ENCODE results near the gene ARFGAP1.

ARFGAP1 gene

GRCh38 chr20:63276956-63277355 lies 4.3 kb downstream of the ARFGAP1 start:
- no peak overlapping the region for H3K27ac ChIP-seq (ENCODE audit: low read depth, low read length)
- H3K79me2 ChIP-seq (ENCODE audit: control insufficient read depth, low read length) = peaks cover 46% of the 10 kb centered on the region
- H3K9me3 ChIP-seq (ENCODE audit: control insufficient read depth, insufficient read depth, low read length) = no peaks in the 10 kb centered on the region
- H4K20me1 ChIP-seq (ENCODE audit: control insufficient read depth, insufficient read depth, low read depth, low read length) = peaks cover 12% of the 10 kb centered on the region
- H3K4me3 ChIP-seq (ENCODE audit: low read length) = no peak overlapping the region
- no peaks in the 10 kb centered on the region for H3F3A ChIP-seq (ENCODE audit: control insufficient read depth, insufficient read depth)
- TF ChIP-seq CTCF (IDR thresholded peaks at IDR 0.05; ENCODE audit: low read depth, low read length, poor library complexity, severe bottlenecking) (no peak), EZH2phosphoT487 (IDR thresholded peaks at IDR 0.05; ENCODE audit: borderline replicate concordance, low read length) (no peak)
- peaks cover 37% of the 10 kb centered on the region for H3K36me3 ChIP-seq (ENCODE audit: control insufficient read depth, low read length)
- H3K4me2 ChIP-seq (ENCODE audit: low read length) = no peak overlapping the region
- H3K9me2 ChIP-seq (replicated peaks; ENCODE audit: control insufficient read depth, low read length) = no peaks in the 10 kb centered on the region
- H3K4me1 ChIP-seq (ENCODE audit: control insufficient read depth, low read length) = peaks cover 8% of the 10 kb centered on the region
- H3K27me3 ChIP-seq (ENCODE audit: control insufficient read depth, low read length) = no peaks in the 10 kb centered on the region

- peaks cover 7% of the 10 kb centered on the region for H3K4me1 ChIP-seq (ENCODE audit: control insufficient read depth, low read length)
- no peak overlapping the region for H3K27ac ChIP-seq (ENCODE audit: low read depth, low read length)
- peaks cover 12% of the 10 kb centered on the region for H4K20me1 ChIP-seq (ENCODE audit: control insufficient read depth, insufficient read depth, low read depth, low read length)
- no peak overlapping the region for H3K4me3 ChIP-seq (ENCODE audit: low read length)
- no peak for TF ChIP-seq EZH2phosphoT487 (IDR thresholded peaks at IDR 0.05; ENCODE audit: borderline replicate concordance, low read length)
- TF ChIP-seq CTCF (IDR thresholded peaks at IDR 0.05; ENCODE audit: low read depth, low read length, poor library complexity, severe bottlenecking) = no peak
- peaks cover 37% of the 10 kb centered on the region for H3K36me3 ChIP-seq (ENCODE audit: control insufficient read depth, low read length)
- no peaks in the 10 kb centered on the region for H3K9me3 ChIP-seq (ENCODE audit: control insufficient read depth, insufficient read depth, low read length)
- no peak overlapping the region for H3K4me2 ChIP-seq (ENCODE audit: low read length)
- no peaks in the 10 kb centered on the region for H3K9me2 ChIP-seq (replicated peaks; ENCODE audit: control insufficient read depth, low read length)
- peaks cover 45% of the 10 kb centered on the region for H3K79me2 ChIP-seq (ENCODE audit: control insufficient read depth, low read length)
- H3K27me3 ChIP-seq (ENCODE audit: control insufficient read depth, low read length) = no peaks in the 10 kb centered on the region
- no peaks in the 10 kb centered on the region for H3F3A ChIP-seq (ENCODE audit: control insufficient read depth, insufficient read depth)
Measured at GRCh38 chr20:63277466-63278272, 5.1 kb downstream of the ARFGAP1 start.

DNA sequence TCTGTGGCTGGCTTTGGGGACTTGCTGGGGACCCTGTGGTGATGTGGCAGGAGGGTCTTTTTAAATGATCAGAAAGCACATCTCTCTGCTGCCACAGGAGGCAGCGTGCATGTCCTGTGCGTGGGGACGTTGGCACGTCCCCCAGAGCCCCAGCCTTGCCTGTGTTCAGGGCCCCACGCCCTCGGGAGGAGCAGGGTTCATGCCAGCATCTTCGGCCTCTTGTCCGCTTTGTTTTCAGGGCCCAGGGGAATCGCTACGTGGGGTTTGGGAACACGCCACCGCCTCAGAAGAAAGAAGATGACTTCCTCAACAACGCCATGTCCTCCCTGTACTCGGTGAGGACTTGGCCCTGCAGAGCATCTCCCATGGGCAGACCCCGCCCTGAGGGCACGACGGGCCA lies 6.0 kb downstream of the ARFGAP1 start:
- peaks cover 35% of the 10 kb centered on the region for H3K79me2 ChIP-seq (ENCODE audit: control insufficient read depth, low read length)
- peaks cover 44% of the 10 kb centered on the region for H3K36me3 ChIP-seq (ENCODE audit: control insufficient read depth, low read length)
- no peak overlapping the region for H3K4me2 ChIP-seq (ENCODE audit: low read length)
- peaks cover 7% of the 10 kb centered on the region for H3K4me1 ChIP-seq (ENCODE audit: control insufficient read depth, low read length)
- peaks cover 9% of the 10 kb centered on the region for H4K20me1 ChIP-seq (ENCODE audit: control insufficient read depth, insufficient read depth, low read depth, low read length)
- no peak overlapping the region for H3K27ac ChIP-seq (ENCODE audit: low read depth, low read length)
- no peaks in the 10 kb centered on the region for H3F3A ChIP-seq (ENCODE audit: control insufficient read depth, insufficient read depth)
- TF ChIP-seq CTCF (IDR thresholded peaks at IDR 0.05; ENCODE audit: low read depth, low read length, poor library complexity, severe bottlenecking) (no peak), EZH2phosphoT487 (IDR thresholded peaks at IDR 0.05; ENCODE audit: borderline replicate concordance, low read length) (no peak)
- no peaks in the 10 kb centered on the region for H3K9me2 ChIP-seq (replicated peaks; ENCODE audit: control insufficient read depth, low read length)
- no peaks in the 10 kb centered on the region for H3K9me3 ChIP-seq (ENCODE audit: control insufficient read depth, insufficient read depth, low read length)
- H3K4me3 ChIP-seq (ENCODE audit: low read length) = no peak overlapping the region
- H3K27me3 ChIP-seq (ENCODE audit: control insufficient read depth, low read length) = no peaks in the 10 kb centered on the region

All from DOHH2 (cell line).